NCI-H446 treated with DMSO at 0.1 percent for 48 hours (cell line): ENCODE data around the gene ARSJ.
A peak's percentile ranks its signal among the peaks of the same experiment; 100 is the strongest.
"Not testable (repeated sequence)": the region's sequence is repeated elsewhere in the genome, so short reads cannot be mapped to it uniquely, and the experiment has no call there.

ENCODE experiments used
- DNase-seq: peaks from one replicate; lab custom pipeline; 2025; lab: John Stamatoyannopoulos, UW

Gene ARSJ

GRCh38 chr4:113979148-113979904 lies at the start of gene ARSJ:
TSS of gene ARSJ (minus strand) at chr4:113979647. CDS start at chr4:113978834, 813 bp downstream.
- peak; percentile 50 for DNase-seq

- peak; percentile 70 for DNase-seq
These were observed 48.6 kb upstream of the ARSJ start for GRCh38 chr4:114028071-114028470.

- no peak for DNase-seq
These were observed 48.1 kb upstream of the ARSJ start for GRCh38 chr4:114027596-114027995.

DNA sequence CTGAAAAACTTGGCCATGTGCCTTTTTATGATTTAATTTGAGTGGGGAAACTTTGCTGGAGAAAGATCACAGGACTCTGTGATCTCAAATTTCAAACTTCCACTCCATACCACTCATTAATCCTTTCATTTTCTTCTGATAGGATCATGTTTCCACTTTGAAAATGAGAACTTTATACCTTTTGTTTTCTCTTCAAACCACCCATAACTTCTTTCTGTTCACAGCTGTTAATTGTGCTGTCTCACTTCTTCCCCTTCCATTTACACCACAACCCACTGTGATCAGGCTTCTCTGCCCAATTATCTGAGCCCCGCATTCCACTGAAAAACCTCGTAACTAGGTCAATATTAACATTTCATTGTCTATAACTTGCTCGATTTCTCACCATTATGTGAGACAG lies 47.0 kb upstream of the ARSJ start:
- DNase-seq: no peak

- no peak for DNase-seq
These were observed 45.8 kb upstream of the ARSJ start for GRCh38 chr4:114025176-114025777.

GRCh38 chr4:114021451-114021850 lies 42.0 kb upstream of the ARSJ start:
- DNase-seq: no peak

DNA sequence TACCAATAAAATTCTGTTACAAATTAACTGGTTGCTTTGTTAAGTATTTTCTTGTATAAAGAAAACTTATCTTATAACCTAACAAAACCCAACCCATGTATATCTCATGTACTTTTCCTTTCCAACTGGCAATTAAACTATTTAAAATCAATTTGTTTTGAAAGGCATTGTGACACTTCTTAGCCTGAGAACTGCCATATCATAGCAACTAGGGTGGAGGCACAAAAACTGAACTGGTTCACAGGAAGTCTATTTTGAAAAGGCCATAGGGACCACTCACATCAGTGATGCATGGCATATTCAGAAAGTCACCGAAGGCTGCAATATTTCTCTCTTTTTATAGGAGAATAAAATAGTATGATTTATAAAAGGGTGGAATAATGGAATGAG lies 40.5 kb upstream of the ARSJ start:
- DNase-seq: no peak

GRCh38 chr4:114019276-114019968 lies 40.0 kb upstream of the ARSJ start:
- DNase-seq: no peak

DNA sequence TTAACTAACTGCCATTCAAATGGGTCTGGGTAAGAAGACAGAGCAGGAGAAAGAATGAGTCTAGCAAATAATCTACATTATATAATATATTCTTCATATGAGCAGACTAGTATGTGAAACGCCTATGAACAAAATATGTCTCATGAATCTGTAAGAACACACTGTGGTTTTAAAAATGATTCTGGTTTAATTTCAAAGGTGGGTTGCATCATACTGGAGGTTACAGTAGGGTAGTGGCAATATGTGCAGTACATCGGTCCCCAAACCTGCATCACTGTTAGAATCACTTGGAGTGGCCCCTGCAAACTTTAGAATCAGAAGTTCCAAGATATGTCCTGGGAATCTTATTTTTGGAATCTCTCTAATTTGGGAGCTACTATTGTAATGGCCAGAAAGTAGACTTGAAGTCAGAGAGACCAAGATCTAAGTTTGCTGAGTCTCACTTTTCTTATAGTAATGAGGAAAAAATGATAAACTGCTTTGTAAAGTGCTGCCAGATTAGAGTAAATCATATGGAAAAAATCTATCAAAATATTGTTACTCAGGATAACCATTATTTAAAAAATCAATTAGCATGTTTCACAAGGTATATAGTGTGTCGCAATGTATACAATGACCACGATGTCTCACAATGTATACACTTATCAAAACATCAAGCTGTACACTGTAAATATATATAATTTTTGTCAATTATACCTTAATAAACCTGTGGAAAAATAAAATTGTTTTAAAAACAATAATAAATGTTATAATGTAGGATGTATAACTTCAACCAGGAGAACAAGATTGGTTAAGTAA lies 37.9 kb upstream of the ARSJ start:
- DNase-seq: no peak

DNA sequence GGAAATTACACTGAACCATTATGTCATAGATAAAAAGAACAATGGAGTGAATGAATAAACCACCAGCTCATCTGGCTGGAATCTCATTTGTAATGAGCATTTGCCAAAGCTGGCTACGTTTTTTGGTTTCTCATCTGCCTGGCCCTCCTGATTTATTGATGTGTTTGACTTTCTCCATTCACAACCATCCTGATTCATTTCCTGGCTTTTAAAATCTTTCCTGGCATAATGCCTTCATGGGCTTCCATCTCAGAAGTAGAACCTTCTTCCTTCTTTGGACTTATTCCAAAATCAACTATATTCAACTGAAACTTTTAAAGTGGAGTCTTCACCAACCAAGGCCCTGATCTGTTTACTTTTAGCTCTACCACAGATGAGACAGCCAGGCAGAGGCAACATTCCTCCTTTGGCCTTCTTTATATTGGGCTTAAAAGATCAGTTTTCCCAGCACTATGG lies 36.0 kb upstream of the ARSJ start:
- DNase-seq: peak; percentile 97

DNA sequence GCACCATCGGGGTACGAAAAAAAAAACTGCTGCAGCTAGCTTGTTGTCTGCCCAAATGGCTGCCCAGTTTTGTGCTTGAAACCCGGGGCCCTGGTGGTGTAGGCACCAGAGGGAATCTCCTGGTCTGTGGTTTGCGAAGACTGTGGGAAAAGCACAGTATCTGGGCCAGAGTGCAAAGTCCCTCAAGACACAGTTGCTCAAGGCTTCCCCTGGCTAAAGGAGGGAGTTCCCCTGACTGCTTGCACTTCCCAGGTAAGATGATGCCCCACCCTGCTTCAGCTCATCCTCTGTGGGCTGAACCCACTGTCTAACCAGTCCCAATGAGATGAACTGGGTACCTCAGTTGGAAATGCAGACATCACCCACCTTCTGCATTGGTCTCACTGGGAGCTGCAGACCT lies 33.8 kb upstream of the ARSJ start:
- DNase-seq: not testable (repeated sequence)

DNA sequence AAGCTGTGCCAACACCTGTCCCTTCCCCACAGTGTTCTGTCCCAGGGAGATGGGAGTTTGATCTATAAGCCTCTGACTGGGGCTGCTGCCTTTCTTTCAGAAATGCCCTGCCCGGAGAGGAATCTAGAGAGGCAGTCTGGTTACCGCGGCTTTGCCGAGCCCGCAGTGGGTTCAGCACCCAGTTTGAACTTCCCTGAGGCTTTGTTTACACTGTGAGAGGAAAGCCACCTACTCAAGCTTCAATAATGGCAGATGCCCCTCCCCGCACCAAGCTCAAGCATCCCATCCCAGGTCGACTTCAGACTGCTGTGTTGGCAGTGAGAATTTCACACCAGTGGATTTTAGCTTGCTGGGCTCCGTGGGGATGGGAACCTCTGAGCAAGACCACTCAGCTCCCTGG lies 33.3 kb upstream of the ARSJ start:
- DNase-seq: no peak

DNA sequence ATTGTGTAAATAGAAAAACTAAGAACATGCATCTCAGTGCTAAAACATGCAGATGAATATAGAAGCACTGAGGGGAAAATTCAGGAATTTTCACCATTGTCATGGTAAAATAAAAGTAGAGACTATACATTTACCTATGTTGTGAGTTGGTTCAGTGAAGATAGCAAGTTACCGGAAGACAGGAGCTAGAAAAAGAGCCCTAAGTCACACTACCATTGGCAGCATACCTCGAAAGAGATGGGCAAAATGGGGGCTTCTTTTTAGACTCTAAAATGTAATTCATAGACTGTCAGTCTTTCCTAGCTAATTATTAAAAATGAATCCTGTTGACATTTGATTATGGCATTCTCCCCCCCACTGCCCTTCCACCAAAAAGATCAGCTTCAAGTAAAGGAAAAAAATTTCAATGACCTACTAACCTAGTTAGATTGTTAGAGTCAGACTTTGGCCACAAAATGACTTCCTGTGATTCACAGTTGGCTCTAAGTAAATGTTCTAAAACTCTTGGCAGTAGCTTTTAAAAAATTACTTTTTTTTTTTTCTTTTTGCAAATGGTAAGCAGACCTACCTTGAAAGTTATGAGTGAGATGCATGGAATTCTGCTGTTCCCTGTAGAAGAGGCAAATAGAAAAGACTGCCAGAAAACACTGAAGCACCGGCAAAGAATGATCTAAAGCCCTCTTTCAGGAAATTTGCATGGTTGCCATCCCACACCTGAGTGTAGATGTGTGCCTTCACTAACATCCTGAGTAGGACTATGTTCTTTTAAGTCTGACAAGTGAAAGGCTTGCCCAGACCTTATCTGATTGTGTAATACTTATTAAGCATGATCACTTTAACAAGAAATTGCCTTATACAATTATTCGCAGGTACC lies 26.4 kb upstream of the ARSJ start:
- no peak for DNase-seq

DNA sequence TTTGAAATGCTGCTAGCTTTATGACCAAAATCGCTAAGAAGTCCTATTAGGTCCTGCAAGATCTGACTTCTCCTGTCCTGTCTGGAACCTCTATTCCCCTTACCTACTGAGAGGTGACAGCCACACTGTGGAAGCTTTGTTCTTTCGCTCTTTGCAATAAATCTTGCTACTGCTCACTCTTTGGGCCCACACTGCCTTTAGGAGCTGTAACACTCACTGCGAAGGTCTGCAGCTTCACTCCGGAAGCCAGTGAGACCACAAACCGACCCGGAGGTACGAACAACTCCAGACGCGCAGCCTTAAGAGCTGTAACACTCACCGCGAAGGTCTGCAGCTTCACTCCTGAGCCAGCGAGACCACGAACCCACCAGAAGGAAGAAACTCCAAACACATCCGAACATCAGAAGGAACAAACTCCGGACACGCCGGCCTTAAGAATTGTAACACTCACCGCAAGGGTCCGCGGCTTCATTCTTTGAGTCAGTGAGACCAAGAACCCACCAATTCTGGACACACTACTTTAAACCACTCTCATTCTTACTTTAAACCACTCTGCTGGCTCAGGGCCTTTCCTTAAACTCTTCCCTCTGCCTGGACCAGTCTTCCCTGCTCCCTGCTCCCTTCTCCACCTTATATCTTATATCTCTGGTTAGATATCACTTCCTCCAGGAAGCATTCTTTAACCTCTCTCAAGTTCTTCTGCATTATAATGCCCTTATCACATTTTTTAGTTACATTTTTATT lies 25.2 kb upstream of the ARSJ start:
- DNase-seq: not testable (repeated sequence)

DNA sequence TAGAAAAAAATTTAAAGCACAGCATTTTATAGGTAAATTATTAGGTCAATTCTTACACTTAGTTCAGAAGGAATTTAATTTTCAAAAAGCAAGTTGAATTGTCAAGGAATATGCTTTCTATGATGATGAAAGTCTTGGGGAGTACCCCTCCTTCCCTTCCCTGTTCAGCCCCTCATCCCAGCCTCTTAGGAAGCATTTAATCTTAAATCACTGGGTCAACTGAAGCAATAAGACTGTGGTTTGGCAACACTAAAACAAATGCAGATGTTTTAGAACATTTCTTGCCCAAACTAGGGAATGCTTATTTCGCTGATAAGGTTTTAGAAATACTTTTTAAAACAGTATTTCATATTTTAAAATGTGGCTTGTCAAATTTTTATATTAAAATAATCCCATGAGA lies 19.1 kb upstream of the ARSJ start:
- no peak for DNase-seq

DNA sequence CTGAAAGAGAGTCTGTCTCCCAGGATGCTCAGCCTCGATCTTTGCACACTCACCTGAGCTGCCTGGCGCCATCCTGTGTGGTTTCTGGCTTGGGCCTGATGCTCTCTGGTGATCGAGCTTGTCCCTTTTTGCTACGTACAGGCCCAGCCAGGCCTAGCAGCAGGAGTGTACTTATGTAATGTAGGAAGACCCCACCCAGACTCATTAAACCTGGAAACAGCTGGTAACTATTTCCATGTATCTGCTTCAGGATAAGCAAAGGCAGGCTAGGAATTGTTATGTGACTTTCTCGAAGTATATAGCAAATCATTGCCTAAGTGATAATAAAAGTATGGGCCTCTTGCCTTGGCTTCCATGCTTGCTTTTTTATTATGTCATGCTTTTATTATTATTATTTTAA lies 18.6 kb upstream of the ARSJ start:
- DNase-seq: no peak

- no peak for DNase-seq
These were observed 17.8 kb upstream of the ARSJ start for GRCh38 chr4:113997206-113997605.

DNA sequence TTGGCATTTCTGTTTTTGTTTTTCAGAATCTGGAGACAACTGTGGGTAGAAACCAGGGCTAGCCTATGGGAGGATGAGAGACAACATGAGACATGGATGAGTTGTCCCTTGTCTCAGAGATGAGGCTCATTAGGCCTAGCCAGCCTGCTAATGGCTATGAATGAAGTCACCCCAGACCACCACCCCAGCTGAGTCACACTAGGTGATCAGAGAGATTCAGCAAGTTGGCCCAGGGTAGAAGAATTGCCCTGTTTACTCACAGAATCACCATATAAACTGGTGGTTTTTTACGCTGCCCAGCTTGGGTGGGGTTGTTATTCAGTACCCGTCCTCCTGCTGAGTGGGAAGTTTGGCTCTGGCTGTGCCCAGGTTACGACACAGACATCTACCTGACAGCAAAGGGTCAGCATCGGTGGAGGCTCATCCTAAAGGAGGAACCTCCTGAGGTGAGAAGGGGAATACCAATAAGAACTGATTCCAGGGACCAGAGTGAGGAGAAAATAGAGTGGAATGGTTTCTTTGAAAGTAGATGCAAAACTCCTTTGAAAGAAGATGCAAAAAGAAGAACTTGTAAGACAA lies 17.2 kb upstream of the ARSJ start:
- no peak for DNase-seq

DNA sequence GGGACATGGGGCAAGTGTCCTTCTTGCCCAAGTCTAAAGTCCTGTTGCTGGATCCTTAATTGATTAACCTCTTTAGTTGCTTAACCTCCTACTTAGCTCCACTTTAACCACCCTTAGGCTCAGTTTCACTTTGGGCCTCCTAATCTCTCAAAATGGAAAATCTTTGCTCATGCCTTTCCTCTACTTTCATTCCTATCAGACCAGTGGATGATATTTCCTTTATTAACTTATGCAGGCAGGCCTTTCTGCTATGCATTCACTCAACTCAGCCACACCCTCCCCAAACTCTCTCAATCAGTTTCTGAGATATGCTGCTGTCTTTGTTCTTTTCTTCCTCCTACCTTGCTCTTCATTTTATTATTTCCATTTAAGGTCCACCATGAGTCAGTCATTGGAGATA lies 14.4 kb upstream of the ARSJ start:
- DNase-seq: no peak

- no peak for DNase-seq
These were observed 11.4 kb upstream of the ARSJ start for GRCh38 chr4:113990886-113991285.
